Measurements from ENCODE around the gene KIF26A. TPM values are rescaled to one million over a fixed set of nuclear protein-coding genes. Genes with fewer than 3 reads are reported as not detected.
"Not testable (repeated sequence)": the region's sequence is repeated elsewhere in the genome, so short reads cannot be mapped to it uniquely, and the experiment has no call there.

Gene KIF26A
- total RNA-seq, 1 experiment from 2014 or later, result not detected

GRCh38 chr14:104207142-104208014 is 69.0 kb downstream of the KIF26A start:
- no peak for DNase-seq (ENCODE audit: low spot score)

GRCh38 chr14:104208015-104208295 is 69.6 kb downstream of the KIF26A start:
- DNase-seq (ENCODE audit: low spot score), result not testable (repeated sequence)

- DNase-seq (ENCODE audit: low spot score), result not testable (repeated sequence)
Measured at GRCh38 chr14:104208331-104208730, 69.9 kb downstream of the KIF26A start.

GRCh38 chr14:104209071-104209470 is 70.7 kb downstream of the KIF26A start:
- not testable (repeated sequence) for DNase-seq (ENCODE audit: low spot score)

- no peak for DNase-seq (ENCODE audit: low spot score)
Measured at GRCh38 chr14:104209985-104210816, 71.8 kb downstream of the KIF26A start.

GRCh38 chr14:104210817-104211195 is 72.4 kb downstream of the KIF26A start:
- no peak for DNase-seq (ENCODE audit: low spot score)

- DNase-seq (ENCODE audit: low spot score), result no peak
Measured at GRCh38 chr14:104211215-104211614, 72.8 kb downstream of the KIF26A start.

- DNase-seq (ENCODE audit: low spot score), result no peak
Measured at GRCh38 chr14:104211741-104212140, 73.4 kb downstream of the KIF26A start.

- no peak for DNase-seq (ENCODE audit: low spot score)
Measured at GRCh38 chr14:104212206-104213095, 74.1 kb downstream of the KIF26A start.

GRCh38 chr14:104213301-104214034 is 75.1 kb downstream of the KIF26A start:
- DNase-seq (ENCODE audit: low spot score), result no peak

- no peak for DNase-seq (ENCODE audit: low spot score)
Measured at GRCh38 chr14:104214431-104215218, 76.2 kb downstream of the KIF26A start.

GRCh38 chr14:104215706-104216334 is 77.4 kb downstream of the KIF26A start:
- no peak for DNase-seq (ENCODE audit: low spot score)

- no peak for DNase-seq (ENCODE audit: low spot score)
Measured at GRCh38 chr14:104216457-104216856, 78.1 kb downstream of the KIF26A start.

GRCh38 chr14:104217486-104218360 is 79.3 kb downstream of the KIF26A start:
- no peak for DNase-seq (ENCODE audit: low spot score)

- no peak for DNase-seq (ENCODE audit: low spot score)
Measured at GRCh38 chr14:104218361-104219180, 80.2 kb downstream of the KIF26A start.

GRCh38 chr14:104219731-104220214 is 81.4 kb downstream of the KIF26A start:
- no peak for DNase-seq (ENCODE audit: low spot score)

- no peak for DNase-seq (ENCODE audit: low spot score)
Measured at GRCh38 chr14:104220215-104221070, 82.1 kb downstream of the KIF26A start.
